ENCODE results near the gene PHACTR1.

The PHACTR1 gene

GRCh38 chr6:13275435-13275989 lies 558.9 kb downstream of the PHACTR1 start:
- no peak for DNase-seq

DNA sequence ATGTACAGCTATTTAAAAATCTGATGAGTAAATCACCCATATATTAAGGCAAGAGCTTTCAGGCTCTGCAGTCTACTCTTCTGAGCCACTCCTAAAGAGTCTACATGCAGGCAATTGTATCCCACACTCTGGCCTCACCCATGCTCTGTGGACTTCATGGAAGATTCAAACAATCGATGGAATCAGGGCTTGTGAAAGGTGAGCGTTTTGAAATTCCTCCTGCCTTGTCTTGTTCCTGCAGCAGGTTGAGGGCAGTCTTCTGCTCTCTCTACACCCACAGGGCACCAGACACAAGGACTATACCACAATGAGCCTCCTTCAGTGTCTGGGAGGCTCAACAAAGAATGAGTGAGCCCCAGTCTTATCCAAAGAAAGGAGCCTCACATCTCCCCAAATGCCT lies 560.7 kb downstream of the PHACTR1 start:
- no peak for DNase-seq

DNA sequence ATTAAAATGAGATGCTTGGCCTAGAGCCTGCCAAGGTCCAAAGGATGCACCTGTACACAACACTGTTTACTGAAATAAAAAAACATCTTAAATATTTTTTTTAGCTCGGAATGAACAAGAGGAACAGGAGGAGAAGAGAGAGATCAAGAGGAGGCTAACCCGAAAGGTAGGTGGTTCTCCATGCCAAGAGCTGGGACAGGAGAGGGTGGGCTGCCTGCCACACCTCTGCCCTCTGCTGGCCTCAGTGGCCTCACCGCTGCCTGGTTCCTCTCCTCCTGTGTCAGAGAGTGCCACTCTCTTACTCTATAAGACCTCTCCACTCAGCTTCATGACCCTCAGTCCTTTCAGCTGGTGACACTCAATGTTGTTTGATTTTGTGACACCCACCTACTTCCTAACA lies 561.6 kb downstream of the PHACTR1 start:
- DNase-seq: no peak

GRCh38 chr6:13278991-13279390 lies 562.4 kb downstream of the PHACTR1 start:
- DNase-seq: no peak

DNA sequence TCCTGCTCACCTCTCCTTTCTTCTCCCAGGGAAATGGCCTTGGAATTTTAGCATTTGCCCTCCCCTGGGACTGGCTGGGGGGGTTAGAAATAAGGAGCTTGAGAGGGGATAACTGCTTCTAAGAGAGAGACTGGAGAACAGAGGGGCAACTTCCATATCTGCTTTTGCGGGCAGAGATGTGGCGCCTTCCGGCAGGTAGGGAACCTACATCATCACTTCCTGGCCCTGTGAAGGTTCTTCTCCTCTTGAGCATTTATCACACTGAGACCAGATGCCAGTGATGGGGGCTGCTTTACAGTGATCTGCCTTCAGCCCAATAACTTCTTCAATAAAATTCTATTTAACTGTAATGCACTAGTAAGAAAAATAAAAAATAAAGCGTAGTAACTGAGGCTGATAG lies 563.7 kb downstream of the PHACTR1 start:
- DNase-seq: no peak

DNA sequence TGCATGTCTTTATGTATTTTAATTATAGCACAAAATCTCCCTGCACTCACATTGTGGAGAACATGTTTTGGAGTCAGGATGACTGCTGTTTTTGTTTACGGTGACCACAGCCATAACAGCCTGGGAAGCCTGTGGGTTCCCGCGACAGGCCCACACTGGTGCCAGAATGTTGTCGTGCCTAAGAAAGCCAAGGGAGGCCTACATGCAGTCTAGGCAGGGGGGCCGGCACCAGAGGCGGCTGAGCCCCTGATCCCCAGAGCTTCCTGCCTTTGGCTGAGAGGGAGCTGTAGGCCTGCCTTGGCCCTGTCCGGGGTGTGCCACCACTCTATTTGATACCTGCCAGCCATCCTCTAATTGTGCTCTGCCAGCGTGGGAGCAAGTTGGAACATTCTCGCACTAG lies 565.1 kb downstream of the PHACTR1 start:
- DNase-seq: no peak

DNA sequence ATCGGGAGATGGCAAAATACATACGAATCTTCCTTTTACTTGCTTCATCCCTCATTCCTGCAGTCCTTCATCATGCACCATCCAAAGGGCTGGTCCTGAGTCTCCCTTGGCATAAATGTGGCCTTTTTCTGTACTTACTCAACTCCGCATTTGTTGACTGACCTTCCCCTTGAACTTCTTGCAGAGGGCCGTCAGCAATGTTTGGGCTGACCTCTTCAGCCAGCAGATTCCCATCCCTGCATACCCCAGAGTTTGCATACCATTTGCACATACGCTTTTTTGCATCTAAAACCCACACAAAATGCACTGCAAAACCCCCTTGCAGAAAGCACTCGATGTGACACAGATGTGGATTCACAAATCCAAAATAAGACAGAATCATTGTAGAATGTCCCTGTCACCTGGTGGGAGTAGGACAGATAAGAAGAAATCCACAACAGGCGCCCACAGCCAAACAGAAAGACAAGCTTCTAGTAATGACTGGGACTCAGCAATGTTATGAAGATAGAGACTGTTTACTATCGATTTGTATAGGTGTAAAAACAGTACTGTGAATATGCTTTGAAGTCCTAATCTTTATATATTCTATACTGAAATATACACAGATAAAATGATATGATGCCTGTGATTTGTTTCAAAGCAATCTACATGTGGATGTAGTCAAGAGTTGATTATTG lies 566.0 kb downstream of the PHACTR1 start:
- DNase-seq: no peak

- DNase-seq: no peak
Measured at GRCh38 chr6:13283331-13283730, 566.8 kb downstream of the PHACTR1 start.

DNA sequence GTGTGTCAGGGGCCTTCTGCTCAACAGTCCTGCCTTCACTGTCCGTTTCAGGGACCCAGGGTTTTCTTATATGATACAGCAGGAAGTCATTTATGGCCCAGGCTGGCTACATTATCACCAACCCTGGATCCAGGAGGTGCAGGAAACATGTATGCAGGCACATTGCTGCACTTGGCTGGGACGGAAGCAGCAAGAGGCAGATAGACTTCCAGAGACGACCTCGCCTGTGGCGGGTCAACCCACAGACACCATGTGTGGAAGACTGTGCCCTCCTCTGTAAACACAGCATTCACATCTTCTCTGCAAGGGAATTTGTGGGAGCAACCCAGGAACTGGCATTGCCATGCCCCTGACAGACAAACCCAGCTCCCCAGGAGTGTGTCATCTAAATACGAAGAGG lies 568.1 kb downstream of the PHACTR1 start:
- DNase-seq: no peak

GRCh38 chr6:13285705-13286104 lies 569.1 kb downstream of the PHACTR1 start:
- no peak for DNase-seq

- DNase-seq: no peak
Measured at GRCh38 chr6:13286181-13286580, 569.6 kb downstream of the PHACTR1 start.

DNA sequence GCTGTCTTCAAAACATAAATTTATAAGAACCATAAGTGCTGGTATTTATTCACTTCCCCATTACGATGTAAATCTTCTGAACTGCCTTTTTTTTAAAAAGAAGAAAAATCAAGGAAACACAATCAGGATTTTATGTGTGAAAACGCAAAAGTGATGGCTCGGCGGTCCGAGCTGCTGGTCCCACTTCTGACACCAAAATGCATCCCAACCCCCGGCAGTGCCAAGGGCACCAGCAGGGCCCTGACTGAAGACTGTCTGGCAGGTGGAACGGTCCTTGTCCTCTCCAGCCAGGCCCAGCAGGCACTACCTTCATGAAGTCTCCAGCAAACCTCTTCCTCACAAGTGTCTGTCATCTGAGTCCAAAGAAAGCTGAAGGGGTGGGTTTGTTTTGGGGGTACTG lies 570.5 kb downstream of the PHACTR1 start:
- no peak for DNase-seq

DNA sequence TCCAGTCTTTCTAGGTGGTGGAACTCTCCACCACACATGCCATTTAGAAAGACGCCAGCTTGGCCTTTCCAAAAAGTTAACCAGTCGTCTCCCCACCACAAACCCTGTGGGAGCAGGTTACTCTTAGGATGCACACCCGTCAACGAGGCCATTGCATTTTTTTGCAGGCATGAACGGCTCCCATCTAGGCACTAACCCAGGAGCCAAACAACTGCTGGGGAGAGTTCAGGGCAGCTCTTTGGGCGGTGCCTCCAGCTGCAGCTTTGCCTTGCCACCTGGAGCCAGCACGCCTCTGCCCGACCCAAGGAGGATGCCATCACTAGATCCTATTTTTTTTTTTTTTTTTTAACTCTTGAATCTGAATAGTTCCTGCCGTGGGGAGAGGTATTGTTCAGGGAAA lies 571.9 kb downstream of the PHACTR1 start:
- DNase-seq: no peak

- no peak for DNase-seq
Measured at GRCh38 chr6:13288969-13289391, 572.4 kb downstream of the PHACTR1 start.

GRCh38 chr6:13289789-13290318 lies 573.3 kb downstream of the PHACTR1 start:
- no peak for DNase-seq

DNA sequence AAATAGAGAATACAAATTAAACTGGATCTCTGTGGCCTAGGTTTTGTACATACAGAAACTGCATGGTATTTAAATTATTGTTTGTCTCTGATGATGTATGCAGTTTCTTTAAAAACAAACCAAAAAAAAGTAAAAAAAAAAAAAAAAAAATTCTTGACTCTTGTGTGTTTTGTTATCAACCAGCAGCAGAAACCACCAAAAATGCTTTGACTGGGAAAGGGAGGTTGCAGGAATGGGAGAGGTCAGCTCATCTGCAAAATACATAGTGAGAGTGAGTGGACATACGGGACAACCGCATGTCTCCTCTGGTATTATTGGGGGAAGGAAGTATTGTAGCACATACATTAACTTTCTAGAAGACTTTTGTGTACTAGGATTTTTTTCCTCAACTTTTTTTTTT lies 573.8 kb downstream of the PHACTR1 start:
- DNase-seq: no peak

DNA sequence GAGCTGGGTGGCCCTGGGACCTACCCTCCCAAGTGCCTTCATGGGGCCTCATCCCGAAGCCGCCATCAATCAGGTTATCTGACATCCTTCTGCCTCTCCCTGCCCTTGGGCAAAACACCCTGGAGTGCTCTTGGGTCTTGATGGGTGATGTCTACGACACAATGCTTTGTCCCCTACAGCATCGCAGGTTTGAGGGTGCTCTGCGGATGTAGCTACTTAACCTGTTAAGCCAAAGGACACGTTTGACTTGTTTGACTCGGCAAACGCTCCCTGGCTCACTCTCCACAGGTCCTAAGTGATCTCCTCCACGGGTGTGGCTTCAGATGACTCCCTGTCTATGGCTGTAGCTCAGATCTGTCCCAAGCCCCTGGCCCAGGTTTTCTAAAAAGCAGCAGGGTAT lies 576.2 kb downstream of the PHACTR1 start:
- DNase-seq: no peak

GRCh38 chr6:13294499-13295069 lies 578.0 kb downstream of the PHACTR1 start:
- DNase-seq: no peak

- DNase-seq: no peak
Measured at GRCh38 chr6:13295576-13295975, 579.0 kb downstream of the PHACTR1 start.

DNA sequence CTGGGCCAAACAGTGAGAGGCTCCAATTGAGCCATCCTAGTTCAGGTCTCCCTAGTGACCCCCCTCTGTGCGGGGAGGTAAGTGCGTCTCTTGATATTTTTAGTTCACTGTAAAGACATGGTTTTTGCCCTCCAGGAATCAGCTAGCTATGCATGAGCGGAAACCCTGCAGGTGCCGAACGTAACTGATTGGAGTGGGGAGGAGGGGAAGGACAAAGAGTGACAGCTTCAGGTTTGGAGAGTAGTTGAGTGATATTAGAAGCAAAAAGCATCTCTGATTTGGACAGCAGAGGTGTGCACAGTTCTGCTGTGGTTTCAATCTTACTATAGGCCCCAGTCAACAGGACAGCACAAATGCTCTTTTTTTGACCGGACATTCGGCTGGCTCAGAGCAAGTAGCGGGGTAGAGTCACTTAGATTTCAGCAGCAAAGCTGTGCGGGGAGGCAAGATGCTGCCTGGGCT lies 580.0 kb downstream of the PHACTR1 start:
- DNase-seq: no peak

- DNase-seq: no peak
Measured at GRCh38 chr6:13297391-13297790, 580.8 kb downstream of the PHACTR1 start.

DNA sequence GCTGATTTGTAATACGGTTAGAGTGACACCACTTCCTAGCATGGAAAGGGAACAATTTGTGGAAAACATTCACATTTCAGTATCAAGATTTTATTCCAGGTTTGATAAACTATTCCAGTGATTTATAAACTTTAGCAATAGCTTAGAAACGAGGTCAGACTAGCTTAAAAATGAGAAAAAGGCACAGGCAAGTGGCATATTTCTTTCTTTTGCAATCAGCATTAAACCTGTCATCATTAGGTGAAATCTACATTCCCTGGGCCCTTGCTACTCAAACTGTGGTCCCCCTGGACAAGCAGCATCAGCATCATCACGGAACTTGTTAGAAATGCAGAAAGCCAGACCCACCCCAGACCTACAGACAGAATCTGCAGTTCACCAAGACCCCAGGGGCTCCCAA lies 581.9 kb downstream of the PHACTR1 start:
- DNase-seq: no peak

DNA sequence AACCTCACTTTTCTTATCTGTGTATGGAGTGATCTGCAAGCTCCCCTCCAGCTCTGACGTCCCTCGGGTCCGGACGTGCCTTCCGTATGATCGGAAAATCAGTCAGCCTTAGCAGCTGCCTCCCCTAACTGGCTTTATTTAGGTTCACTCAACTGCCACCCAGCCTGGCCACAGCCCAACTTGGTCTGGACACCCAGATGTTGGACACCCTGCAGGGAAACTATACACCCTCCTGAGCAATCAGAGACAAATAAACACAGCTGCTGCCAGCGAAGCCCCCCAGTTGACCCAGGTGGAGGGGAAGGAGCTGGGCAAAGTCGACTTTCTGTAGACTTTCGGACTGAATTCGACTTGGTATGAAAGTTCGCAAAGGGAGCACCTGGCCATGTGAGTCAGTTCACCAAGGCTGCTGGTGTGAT lies 582.8 kb downstream of the PHACTR1 start:
- DNase-seq: no peak

GRCh38 chr6:13299918-13300317 lies 583.4 kb downstream of the PHACTR1 start:
- no peak for DNase-seq

All from activated gamma-delta T cell treated with Interleukin-2 at 50 U/mL for 16 hours (primary cell).